Stimulated activated CD4-positive, alpha-beta T cell treated with anti-CD3 and anti-CD28 coated beads, Interleukin-2, amount 100 ng/mL, for 4 hours (primary cell): ENCODE measurements around the gene BSN.
"Not testable (repeated sequence)": the region's sequence is repeated elsewhere in the genome, so short reads cannot be mapped to it uniquely, and the experiment has no call there.

ENCODE experiments used
- DNase-seq: peaks from one replicate; pipeline ENCODE4 v3.0.0-alpha.2; 2020; ENCODE audit warnings: low read depth

Gene BSN

GRCh38 chr3:49535971-49536874 is 18.1 kb upstream of the BSN start:
- no peak for DNase-seq

GRCh38 chr3:49536875-49537533 is 17.3 kb upstream of the BSN start:
- DNase-seq, result no peak

GRCh38 chr3:49539659-49540560 is 14.4 kb upstream of the BSN start:
- DNase-seq, result peak; percentile 86

GRCh38 chr3:49552087-49552486 is 2.2 kb upstream of the BSN start:
- no peak for DNase-seq

GRCh38 chr3:49553324-49553691 is 969 bp upstream of the BSN start:
- DNase-seq, result no peak

GRCh38 chr3:49554633-49555265 is 472 bp downstream of the BSN start:
- no peak for DNase-seq

- no peak for DNase-seq
Observed at GRCh38 chr3:49556500-49557275, 2.4 kb downstream of the BSN start.

GRCh38 chr3:49563040-49563578 is 8.8 kb downstream of the BSN start:
- DNase-seq, result no peak

- no peak for DNase-seq
Observed at GRCh38 chr3:49563766-49564165, 9.5 kb downstream of the BSN start.

- no peak for DNase-seq
Observed at GRCh38 chr3:49566312-49566711, 12.0 kb downstream of the BSN start.

- DNase-seq, result no peak
Observed at GRCh38 chr3:49567406-49567805, 13.1 kb downstream of the BSN start.

- no peak for DNase-seq
Observed at GRCh38 chr3:49568965-49569364, 14.7 kb downstream of the BSN start.

- no peak for DNase-seq
Observed at GRCh38 chr3:49570028-49570654, 15.9 kb downstream of the BSN start.

GRCh38 chr3:49582177-49582576 is 27.9 kb downstream of the BSN start:
- no peak for DNase-seq

GRCh38 chr3:49585261-49585755 is 31.0 kb downstream of the BSN start:
- DNase-seq, result not testable (repeated sequence)

GRCh38 chr3:49591615-49592014 is 37.3 kb downstream of the BSN start:
- no peak for DNase-seq

GRCh38 chr3:49593041-49593440 is 38.8 kb downstream of the BSN start:
- DNase-seq, result no peak

GRCh38 chr3:49600781-49601180 is 46.5 kb downstream of the BSN start:
- no peak for DNase-seq

GRCh38 chr3:49601358-49602048 is 47.2 kb downstream of the BSN start:
- no peak for DNase-seq
